NCI-H2081 (cell line): ENCODE data around the gene TDRD7.

ENCODE experiments used
- DNase-seq, 2 experiments: peaks; one replicate each; lab custom pipeline; 2025; lab: John Stamatoyannopoulos, UW

TDRD7 gene

DNA sequence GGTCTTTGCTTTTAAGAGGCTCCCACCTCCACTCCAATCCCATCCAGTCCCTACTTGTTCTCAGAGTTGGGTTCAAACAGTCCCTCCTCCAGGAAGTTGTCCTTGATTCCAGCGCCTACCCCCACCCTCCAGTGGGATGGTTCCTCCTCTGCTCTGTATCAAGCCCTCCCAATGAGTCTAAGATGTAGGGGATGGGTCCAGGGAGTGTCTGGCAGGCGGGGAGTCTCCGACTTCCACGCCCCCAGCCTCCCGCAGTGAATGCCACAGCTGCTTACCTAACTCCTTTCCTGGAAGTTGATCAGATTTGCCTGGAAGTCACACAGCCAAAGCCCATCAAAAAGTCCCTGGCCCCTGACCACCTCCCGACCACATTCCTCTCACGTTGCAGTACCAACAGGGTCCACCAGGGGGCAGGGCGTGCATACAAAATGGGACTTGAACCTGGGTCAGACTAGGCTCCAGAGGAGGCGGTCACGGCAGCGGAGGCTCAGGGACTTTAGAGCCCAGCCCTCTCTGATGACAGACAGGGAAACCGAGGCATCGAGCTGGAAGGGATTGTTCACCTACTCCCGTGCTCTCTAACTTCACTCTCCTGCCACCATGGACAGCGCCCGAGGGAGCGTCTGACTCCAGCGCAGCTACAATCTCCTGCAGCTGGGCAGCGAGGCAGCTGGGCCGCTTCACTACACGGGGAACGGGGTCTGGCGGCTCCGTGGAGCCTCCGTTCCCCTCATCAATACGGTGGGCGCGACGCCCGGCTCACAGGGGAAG is 25.0 kb upstream of the TDRD7 start:
- DNase-seq = peak; percentile 45

DNA sequence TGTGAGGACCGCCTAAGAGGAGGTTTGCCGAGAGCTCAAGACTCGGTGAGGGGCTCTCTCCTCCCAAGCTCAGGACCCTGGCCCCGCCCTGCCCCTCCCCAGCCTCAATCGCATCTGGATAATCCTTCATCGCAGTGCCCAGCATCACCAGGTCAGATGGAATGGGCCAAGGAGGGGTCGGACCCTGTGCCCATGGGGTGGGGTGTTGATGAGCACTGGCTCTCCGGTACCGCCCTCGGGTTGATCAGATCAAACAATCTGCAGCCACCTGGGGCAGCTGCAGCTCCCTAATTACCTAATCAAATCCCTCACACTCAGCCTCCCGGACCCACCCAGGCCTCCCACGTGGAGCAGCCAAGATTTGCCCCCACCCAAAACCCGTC is 24.4 kb upstream of the TDRD7 start:
- no peak for DNase-seq

DNA sequence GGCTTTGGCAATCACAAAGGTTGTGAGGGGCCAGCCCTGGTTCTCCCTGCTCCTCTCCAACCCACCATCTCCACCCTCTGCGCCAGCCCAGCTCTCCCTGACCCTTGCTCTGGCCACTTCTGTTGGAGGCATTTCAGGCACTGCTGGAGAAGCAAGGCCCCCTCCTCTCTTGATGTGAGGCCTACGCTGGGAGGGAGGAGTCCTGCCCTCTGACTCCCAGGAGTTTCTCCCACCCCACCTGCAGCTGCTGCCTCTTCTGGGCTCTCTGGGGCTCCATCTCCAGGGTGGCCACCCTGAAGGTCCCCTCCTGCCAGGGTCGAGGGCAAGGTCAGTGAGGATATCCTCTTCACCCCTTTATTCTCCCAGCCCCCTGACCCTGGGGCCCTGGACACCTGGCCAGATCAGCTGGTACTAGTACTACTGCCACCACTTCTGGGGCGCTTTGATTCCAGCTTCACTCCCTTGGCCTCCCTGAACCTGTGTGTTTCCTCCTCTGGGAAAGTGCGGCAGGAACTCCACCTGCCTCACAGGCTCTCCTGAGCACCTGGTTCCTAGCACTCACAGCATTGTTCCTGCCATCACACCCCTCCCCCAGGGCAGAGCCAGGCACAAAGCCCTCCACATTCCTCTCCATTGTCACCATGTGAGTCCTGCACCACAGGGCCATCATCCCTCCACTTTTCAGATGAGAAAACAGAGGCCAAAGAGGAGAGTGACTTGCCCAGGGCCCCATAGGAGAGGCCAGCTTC is 23.8 kb upstream of the TDRD7 start:
- no peak for DNase-seq

- DNase-seq = no peak
Observed at GRCh38 chr9:97388721-97389238, 23.1 kb upstream of the TDRD7 start.

- DNase-seq = no peak
Observed at GRCh38 chr9:97389249-97389648, 22.6 kb upstream of the TDRD7 start.

- no peak for DNase-seq
Observed at GRCh38 chr9:97390791-97391406, 21.0 kb upstream of the TDRD7 start.

DNA sequence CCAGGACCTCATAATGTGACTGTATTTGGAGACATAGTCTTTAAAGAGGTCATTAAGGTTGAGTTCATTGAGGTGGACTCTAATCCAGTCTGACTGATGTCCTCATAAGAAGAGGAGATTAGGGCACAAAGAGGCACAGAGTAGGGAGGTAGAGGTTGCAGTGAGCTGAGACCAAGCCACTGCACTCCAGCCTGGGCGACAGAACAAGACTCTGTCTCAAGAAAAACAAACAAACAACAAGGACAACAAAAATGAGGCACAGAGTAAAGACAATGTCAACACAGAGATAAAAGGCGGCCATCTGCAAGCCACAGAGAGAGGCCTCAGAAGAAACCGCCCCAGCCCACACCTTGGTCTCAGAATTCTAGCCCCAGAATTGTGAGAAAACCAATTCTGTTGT is 17.0 kb upstream of the TDRD7 start:
- no peak for DNase-seq

DNA sequence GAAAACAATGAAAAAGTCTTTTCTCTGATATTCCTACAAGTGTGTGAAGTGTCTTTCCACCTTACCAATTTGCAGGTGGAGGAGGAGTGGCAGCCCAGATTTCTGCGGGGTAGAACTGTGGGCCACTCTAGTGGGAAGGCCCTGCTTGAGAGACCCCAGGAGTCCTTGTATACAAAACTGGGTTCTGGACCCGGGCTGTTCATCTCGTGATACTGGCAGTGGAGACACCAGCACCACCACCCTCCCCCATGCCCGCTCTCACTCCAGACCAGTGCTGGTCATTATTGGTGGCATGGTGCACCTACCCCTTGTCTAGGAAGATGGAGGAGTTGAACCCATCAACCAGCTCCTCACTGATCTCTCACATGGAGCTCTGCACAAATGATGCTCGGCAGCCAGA is 16.2 kb upstream of the TDRD7 start:
- no peak for DNase-seq

DNA sequence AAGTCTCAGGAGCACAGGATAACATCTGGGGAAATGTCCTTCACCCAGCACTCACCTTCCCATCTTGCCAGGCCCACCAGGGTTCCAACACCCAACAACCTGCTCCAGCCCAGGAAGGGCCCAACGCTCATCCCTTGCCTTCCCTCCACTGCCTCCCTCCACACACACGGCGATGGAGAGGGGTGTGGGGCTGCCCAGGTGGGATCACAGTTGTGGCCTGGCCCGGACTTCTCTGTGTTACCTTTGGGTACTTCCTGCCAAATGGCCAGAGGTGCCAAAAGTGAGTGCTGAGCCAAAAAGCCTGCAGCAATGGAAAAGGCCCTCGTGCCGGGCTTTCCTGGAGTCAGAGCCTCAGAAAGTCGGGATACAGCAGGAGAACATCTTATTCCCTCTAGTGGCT is 15.6 kb upstream of the TDRD7 start:
- no peak for DNase-seq

- DNase-seq = no peak
Observed at GRCh38 chr9:97397220-97397619, 14.7 kb upstream of the TDRD7 start.

- DNase-seq = peak in 1 of 2 experiments; percentile 9
Observed at GRCh38 chr9:97398999-97399758, 12.7 kb upstream of the TDRD7 start.

DNA sequence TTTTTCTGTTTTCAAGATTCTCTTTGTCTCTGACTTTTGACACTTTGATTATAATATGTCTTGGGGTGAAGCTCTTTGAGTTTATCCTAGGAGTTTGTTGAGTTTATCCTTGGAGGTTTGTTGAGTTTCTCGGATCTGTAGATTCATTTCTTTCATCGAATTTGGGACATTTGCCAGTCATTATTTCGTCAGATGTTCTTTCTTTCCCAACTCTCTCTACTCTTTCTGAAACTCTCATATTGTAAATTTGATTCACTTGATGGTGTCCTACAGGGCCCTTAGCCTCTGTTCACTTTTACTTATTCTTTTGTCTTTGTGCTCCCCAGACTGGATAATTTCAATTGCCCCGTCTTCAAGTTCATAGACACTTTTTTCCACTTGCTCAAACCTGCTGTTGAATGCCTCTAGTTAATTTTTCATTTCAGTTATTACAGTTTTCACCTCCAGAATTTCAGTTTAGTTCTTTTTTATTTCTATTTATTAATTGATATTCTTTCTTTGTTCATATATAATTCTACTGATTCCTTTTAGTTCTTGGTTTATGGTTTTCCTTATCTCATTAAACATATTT is 8.1 kb upstream of the TDRD7 start:
- no peak for DNase-seq

- no peak for DNase-seq
Observed at GRCh38 chr9:97405551-97405950, 6.3 kb upstream of the TDRD7 start.

DNA sequence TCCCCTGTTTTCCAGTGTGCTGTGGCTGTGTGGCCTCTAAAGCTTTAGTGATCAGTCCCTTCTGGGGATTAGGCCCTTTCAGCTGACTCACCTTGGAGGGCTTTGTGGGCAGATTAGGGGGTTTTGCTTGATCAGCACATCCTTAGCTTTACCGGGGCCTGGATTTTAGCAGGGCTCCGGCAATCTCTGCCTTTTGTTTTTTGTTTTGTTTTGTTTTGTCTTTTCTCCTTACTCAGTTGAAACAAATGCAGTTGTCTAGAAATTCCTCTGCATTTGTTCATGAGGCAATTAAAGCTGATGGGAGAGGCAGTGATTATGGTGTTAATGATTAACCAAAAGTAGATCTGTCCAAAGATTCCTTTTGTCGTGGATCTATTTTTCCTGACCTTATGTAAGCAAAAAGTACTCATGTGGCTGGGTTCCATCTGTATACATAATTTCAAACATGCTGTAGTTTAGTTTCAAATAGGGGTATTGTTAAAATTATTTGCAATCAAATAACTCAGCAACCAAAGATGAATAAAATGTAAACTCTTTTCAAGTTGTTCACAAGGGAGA is 5.2 kb upstream of the TDRD7 start:
- no peak for DNase-seq

- DNase-seq = no peak
Observed at GRCh38 chr9:97408562-97408961, 3.3 kb upstream of the TDRD7 start.

GRCh38 chr9:97411440-97411788 is 482 bp upstream of the TDRD7 start:
- DNase-seq = no peak

- peak in 1 of 2 experiments; percentile 35 for DNase-seq
Observed at GRCh38 chr9:97412626-97413385, 910 bp downstream of the TDRD7 start.

GRCh38 chr9:97413462-97413861 is 1.6 kb downstream of the TDRD7 start:
- DNase-seq = no peak

DNA sequence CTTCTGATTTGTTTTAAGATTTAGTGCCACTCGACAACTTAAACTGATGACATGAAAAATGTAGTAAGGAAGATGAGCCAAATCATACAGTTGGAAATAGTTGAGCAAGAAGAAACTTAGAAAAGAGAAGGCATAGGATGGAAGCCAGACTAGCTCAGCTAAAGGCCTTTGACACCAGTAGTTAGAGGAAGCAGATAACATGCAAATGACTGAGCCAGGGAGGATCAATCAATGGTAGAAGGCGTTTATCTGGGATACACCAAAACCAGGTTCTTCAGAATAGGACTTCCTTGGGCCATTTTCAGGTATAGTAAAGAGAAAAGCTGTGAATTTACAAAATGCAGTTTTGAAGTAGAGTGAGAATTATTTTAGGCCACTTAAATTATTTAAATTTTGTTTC is 3.2 kb downstream of the TDRD7 start:
- no peak for DNase-seq

DNA sequence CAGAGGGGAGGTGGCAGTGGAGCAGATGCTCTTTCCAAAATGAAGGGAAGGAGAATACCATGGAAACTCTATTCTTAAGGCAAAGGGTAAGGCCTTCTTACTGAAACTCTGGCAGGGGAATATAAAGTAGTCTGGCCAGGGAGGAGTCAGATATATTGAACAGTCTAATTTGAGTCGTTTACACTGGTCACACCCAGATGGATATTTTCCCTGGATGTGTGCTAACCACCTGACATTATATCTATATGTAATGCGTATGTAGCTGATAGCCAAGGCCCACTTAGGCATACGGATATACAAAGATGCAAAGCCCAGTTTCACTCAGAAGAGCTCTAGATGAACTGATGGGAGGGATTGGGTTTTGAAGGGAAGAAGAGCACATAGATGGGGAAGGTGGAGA is 7.0 kb downstream of the TDRD7 start:
- no peak for DNase-seq

DNA sequence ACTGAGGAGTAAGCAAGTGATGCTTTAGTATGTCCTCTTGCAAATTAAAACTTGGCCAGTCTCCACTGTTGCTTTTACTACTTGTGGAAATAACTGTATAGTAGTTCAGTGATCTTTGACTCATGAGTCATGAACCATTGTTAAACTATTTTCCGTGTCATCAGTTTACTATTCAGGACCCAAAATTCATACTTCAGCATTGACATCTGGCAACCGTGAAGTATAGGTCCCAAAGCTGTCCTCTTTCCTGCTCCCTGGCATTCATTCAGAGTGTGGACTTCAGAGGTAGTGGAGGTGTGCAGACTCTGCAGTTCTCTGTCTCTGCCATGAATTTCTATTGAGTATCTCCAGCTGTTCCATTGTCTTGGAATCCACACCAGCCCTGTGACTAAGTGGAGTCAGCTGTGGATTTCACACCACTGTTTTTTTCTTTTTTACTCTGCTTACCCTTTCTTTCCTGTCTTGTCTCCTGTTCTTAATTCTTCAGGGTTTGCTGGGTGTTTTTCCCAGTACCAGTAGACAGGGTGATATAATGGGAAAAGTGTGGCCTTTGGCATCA is 7.5 kb downstream of the TDRD7 start:
- DNase-seq = no peak
